ENCODE data around the gene SLC45A1.

Gene SLC45A1

GRCh38 chr1:8345621-8346415 is 27.9 kb downstream of the SLC45A1 start:
- Histone ChIP-seq H3K9me3 (ENCODE audit: control insufficient read depth in 1 of 2, low read length in 2 of 2) (no peaks in the 10 kb centered on the region), H3K9ac (ENCODE audit: low read depth in 1 of 2, low read length in 2 of 2) (no peak overlapping the region), H3K36me3 (ENCODE audit: control insufficient read depth in 1 of 2, insufficient read depth in 2 of 2, low read length in 2 of 2) (no peaks in the 10 kb centered on the region), H3K4me3 (ENCODE audit: low read depth in 1 of 2, low read length in 2 of 2) (no peak overlapping the region), H3K27ac (ENCODE audit: low read depth, low read length) (no peak overlapping the region), H3K27me3 (ENCODE audit: control insufficient read depth in 1 of 2, insufficient read depth in 2 of 2, low read length in 2 of 2) (no peaks in the 10 kb centered on the region), H3K4me1 (ENCODE audit: control insufficient read depth in 1 of 2, insufficient read depth in 2 of 2, low read length in 2 of 2) (no peaks in the 10 kb centered on the region)

GRCh38 chr1:8347635-8348034 is 29.7 kb downstream of the SLC45A1 start:
- no peak overlapping the region for H3K9ac ChIP-seq (ENCODE audit: low read depth in 1 of 2, low read length in 2 of 2)

GRCh38 chr1:8348047-8348776 is 30.3 kb downstream of the SLC45A1 start:
- H3K9ac ChIP-seq (ENCODE audit: low read depth in 1 of 2, low read length in 2 of 2) = no peak overlapping the region
- no peak overlapping the region for H3K4me3 ChIP-seq (ENCODE audit: low read depth in 1 of 2, low read length in 2 of 2)
- H3K27me3 ChIP-seq (ENCODE audit: control insufficient read depth in 1 of 2, insufficient read depth in 2 of 2, low read length in 2 of 2) = no peaks in the 10 kb centered on the region
- peaks cover under 1 to 2% of the 10 kb centered on the region in 2 donors for H3K36me3 ChIP-seq (ENCODE audit: control insufficient read depth in 1 of 2, insufficient read depth in 2 of 2, low read length in 2 of 2)
- H3K9me3 ChIP-seq (ENCODE audit: control insufficient read depth in 1 of 2, low read length in 2 of 2) = no peaks in the 10 kb centered on the region
- H3K4me1 ChIP-seq (ENCODE audit: control insufficient read depth in 1 of 2, insufficient read depth in 2 of 2, low read length in 2 of 2) = peaks cover 0 to under 1% of the 10 kb centered on the region in 2 donors
- no peak overlapping the region for H3K27ac ChIP-seq (ENCODE audit: low read depth, low read length)

More at GRCh38 chr1:8347635-8348034, 29.7 kb downstream of the SLC45A1 start:
- Histone ChIP-seq H3K36me3 (ENCODE audit: control insufficient read depth in 1 of 2, insufficient read depth in 2 of 2, low read length in 2 of 2) (no peaks in the 10 kb centered on the region), H3K4me3 (ENCODE audit: low read depth in 1 of 2, low read length in 2 of 2) (no peak overlapping the region), H3K27ac (ENCODE audit: low read depth, low read length) (no peak overlapping the region), H3K4me1 (ENCODE audit: control insufficient read depth in 1 of 2, insufficient read depth in 2 of 2, low read length in 2 of 2) (no peaks in the 10 kb centered on the region), H3K9me3 (ENCODE audit: control insufficient read depth in 1 of 2, low read length in 2 of 2) (no peaks in the 10 kb centered on the region), H3K27me3 (ENCODE audit: control insufficient read depth in 1 of 2, insufficient read depth in 2 of 2, low read length in 2 of 2) (no peaks in the 10 kb centered on the region)

GRCh38 chr1:8348777-8349472 is 31.0 kb downstream of the SLC45A1 start:
- H3K4me1 ChIP-seq (ENCODE audit: control insufficient read depth in 1 of 2, insufficient read depth in 2 of 2, low read length in 2 of 2) = peaks cover 4 to 5% of the 10 kb centered on the region in 2 donors
- H3K9ac ChIP-seq (ENCODE audit: low read depth in 1 of 2, low read length in 2 of 2) = no peak overlapping the region
- H3K36me3 ChIP-seq (ENCODE audit: control insufficient read depth in 1 of 2, insufficient read depth in 2 of 2, low read length in 2 of 2) = peaks cover 7 to 9% of the 10 kb centered on the region in 2 donors

GRCh38 chr1:8349473-8349865 is 31.6 kb downstream of the SLC45A1 start:
- Histone ChIP-seq H3K36me3 (ENCODE audit: control insufficient read depth in 1 of 2, insufficient read depth in 2 of 2, low read length in 2 of 2) (peaks cover 9 to 12% of the 10 kb centered on the region in 2 donors), H3K4me3 (ENCODE audit: low read depth in 1 of 2, low read length in 2 of 2) (no peak overlapping the region), H3K9ac (ENCODE audit: low read depth in 1 of 2, low read length in 2 of 2) (no peak overlapping the region), H3K9me3 (ENCODE audit: control insufficient read depth in 1 of 2, low read length in 2 of 2) (no peaks in the 10 kb centered on the region), H3K27ac (ENCODE audit: low read depth, low read length) (no peak overlapping the region), H3K4me1 (ENCODE audit: control insufficient read depth in 1 of 2, insufficient read depth in 2 of 2, low read length in 2 of 2) (peaks cover 4 to 5% of the 10 kb centered on the region in 2 donors), H3K27me3 (ENCODE audit: control insufficient read depth in 1 of 2, insufficient read depth in 2 of 2, low read length in 2 of 2) (no peaks in the 10 kb centered on the region)

More at GRCh38 chr1:8348777-8349472, 31.0 kb downstream of the SLC45A1 start:
- no peak overlapping the region for H3K4me3 ChIP-seq (ENCODE audit: low read depth in 1 of 2, low read length in 2 of 2)
- H3K27ac ChIP-seq (ENCODE audit: low read depth, low read length) = no peak overlapping the region
- H3K9me3 ChIP-seq (ENCODE audit: control insufficient read depth in 1 of 2, low read length in 2 of 2) = no peaks in the 10 kb centered on the region
- no peaks in the 10 kb centered on the region for H3K27me3 ChIP-seq (ENCODE audit: control insufficient read depth in 1 of 2, insufficient read depth in 2 of 2, low read length in 2 of 2)

GRCh38 chr1:8349961-8350360 is 32.0 kb downstream of the SLC45A1 start:
- Histone ChIP-seq H3K4me1 (ENCODE audit: control insufficient read depth in 1 of 2, insufficient read depth in 2 of 2, low read length in 2 of 2) (peaks cover 4 to 5% of the 10 kb centered on the region in 2 donors), H3K9ac (ENCODE audit: low read depth in 1 of 2, low read length in 2 of 2) (no peak overlapping the region), H3K36me3 (ENCODE audit: control insufficient read depth in 1 of 2, insufficient read depth in 2 of 2, low read length in 2 of 2) (peaks cover 10 to 17% of the 10 kb centered on the region in 2 donors), H3K27ac (ENCODE audit: low read depth, low read length) (no peak overlapping the region), H3K27me3 (ENCODE audit: control insufficient read depth in 1 of 2, insufficient read depth in 2 of 2, low read length in 2 of 2) (no peaks in the 10 kb centered on the region), H3K9me3 (ENCODE audit: control insufficient read depth in 1 of 2, low read length in 2 of 2) (no peaks in the 10 kb centered on the region), H3K4me3 (ENCODE audit: low read depth in 1 of 2, low read length in 2 of 2) (no peak overlapping the region)

GRCh38 chr1:8350914-8351684 is 33.2 kb downstream of the SLC45A1 start:
- Histone ChIP-seq H3K9ac (ENCODE audit: low read depth in 1 of 2, low read length in 2 of 2) (no peak overlapping the region), H3K9me3 (ENCODE audit: control insufficient read depth in 1 of 2, low read length in 2 of 2) (no peaks in the 10 kb centered on the region), H3K27me3 (ENCODE audit: control insufficient read depth in 1 of 2, insufficient read depth in 2 of 2, low read length in 2 of 2) (no peaks in the 10 kb centered on the region), H3K4me1 (ENCODE audit: control insufficient read depth in 1 of 2, insufficient read depth in 2 of 2, low read length in 2 of 2) (peaks cover 4 to 5% of the 10 kb centered on the region in 2 donors), H3K4me3 (ENCODE audit: low read depth in 1 of 2, low read length in 2 of 2) (no peak overlapping the region), H3K36me3 (ENCODE audit: control insufficient read depth in 1 of 2, insufficient read depth in 2 of 2, low read length in 2 of 2) (peaks cover 15 to 28% of the 10 kb centered on the region in 2 donors), H3K27ac (ENCODE audit: low read depth, low read length) (no peak overlapping the region)

GRCh38 chr1:8351693-8352470 is 34.0 kb downstream of the SLC45A1 start:
- Histone ChIP-seq H3K36me3 (ENCODE audit: control insufficient read depth in 1 of 2, insufficient read depth in 2 of 2, low read length in 2 of 2) (peaks cover 22 to 36% of the 10 kb centered on the region in 2 donors), H3K9ac (ENCODE audit: low read depth in 1 of 2, low read length in 2 of 2) (no peak overlapping the region), H3K27me3 (ENCODE audit: control insufficient read depth in 1 of 2, insufficient read depth in 2 of 2, low read length in 2 of 2) (no peaks in the 10 kb centered on the region), H3K27ac (ENCODE audit: low read depth, low read length) (no peak overlapping the region), H3K4me1 (ENCODE audit: control insufficient read depth in 1 of 2, insufficient read depth in 2 of 2, low read length in 2 of 2) (peaks cover 4 to 5% of the 10 kb centered on the region in 2 donors), H3K4me3 (ENCODE audit: low read depth in 1 of 2, low read length in 2 of 2) (no peak overlapping the region), H3K9me3 (ENCODE audit: control insufficient read depth in 1 of 2, low read length in 2 of 2) (no peaks in the 10 kb centered on the region)

GRCh38 chr1:8352471-8352845 is 34.5 kb downstream of the SLC45A1 start:
- peaks cover 28 to 42% of the 10 kb centered on the region in 2 donors for H3K36me3 ChIP-seq (ENCODE audit: control insufficient read depth in 1 of 2, insufficient read depth in 2 of 2, low read length in 2 of 2)
- H3K9ac ChIP-seq (ENCODE audit: low read depth in 1 of 2, low read length in 2 of 2) = no peak overlapping the region
- H3K9me3 ChIP-seq (ENCODE audit: control insufficient read depth in 1 of 2, low read length in 2 of 2) = no peaks in the 10 kb centered on the region
- no peak overlapping the region for H3K4me3 ChIP-seq (ENCODE audit: low read depth in 1 of 2, low read length in 2 of 2)
- no peaks in the 10 kb centered on the region for H3K27me3 ChIP-seq (ENCODE audit: control insufficient read depth in 1 of 2, insufficient read depth in 2 of 2, low read length in 2 of 2)
- H3K27ac ChIP-seq (ENCODE audit: low read depth, low read length) = no peak overlapping the region
- H3K4me1 ChIP-seq (ENCODE audit: control insufficient read depth in 1 of 2, insufficient read depth in 2 of 2, low read length in 2 of 2) = peaks cover 4 to 5% of the 10 kb centered on the region in 2 donors
